Fibroblast of lung (primary cell): Measurements from ENCODE around the gene PRPSAP1. TPM values are rescaled to one million over a fixed set of nuclear protein-coding genes. Genes with fewer than 3 reads are reported as not detected.

Experiments
- DNase-seq, 2 donors: peaks; one replicate each; pipeline versions ENCODE4 v3.0.0 to v3.0.0-alpha.2; 2010; ENCODE audit warnings: low read depth in 2 of 2
- H2AFZ ChIP-seq: 2 replicates; pipeline ENCODE4 v1.5.1; 2012; ENCODE audit warnings: low read length, control low read depth, inconsistent platforms
- H3K27ac ChIP-seq: 2 replicates; pipeline ENCODE4 v1.5.1; 2011; ENCODE audit warnings: low read length, control low read depth; ENCODE audit not compliant: insufficient read depth
- H3K27me3 ChIP-seq: 2 replicates; pipeline ENCODE4 v1.5.1; 2011; ENCODE audit warnings: mild to moderate bottlenecking, low read length; ENCODE audit not compliant: control insufficient read depth, insufficient read depth
- H3K36me3 ChIP-seq: 2 replicates; pipeline ENCODE4 v1.5.1; 2011; ENCODE audit warnings: low read length; ENCODE audit not compliant: control insufficient read depth, insufficient read depth
- H3K4me1 ChIP-seq: 2 replicates; pipeline ENCODE4 v1.5.1; 2011; ENCODE audit warnings: low read length; ENCODE audit not compliant: control insufficient read depth, insufficient read depth; ENCODE audit errors: extremely low read depth
- H3K4me2 ChIP-seq: 2 replicates; pipeline ENCODE4 v1.5.1; 2011; ENCODE audit warnings: low read length, control low read depth; ENCODE audit not compliant: insufficient read depth; ENCODE audit errors: extremely low read depth
- H3K4me3 ChIP-seq, 4 experiments: fragments of 200-600 bp in 1 of 4; sonication (generic) in 1 of 4; replicated peaks in 1 of 4; 2 replicates each; pipeline ENCODE4 v1.5.1; 2011 to 2016; ENCODE audit warnings: low read length in 4 of 4, low read depth in 3 of 4, mild to moderate bottlenecking in 3 of 4, control low read depth in 2 of 4, inconsistent platforms in 1 of 4, mixed read lengths in 1 of 4; ENCODE audit not compliant: insufficient read depth in 1 of 4; ENCODE audit errors: control extremely low read depth in 1 of 4
- H3K79me2 ChIP-seq: 2 replicates; pipeline ENCODE4 v1.5.1; 2012; ENCODE audit warnings: mild to moderate bottlenecking, low read length, inconsistent platforms; ENCODE audit not compliant: control insufficient read depth, insufficient read depth
- H3K9ac ChIP-seq: 2 replicates; pipeline ENCODE4 v1.5.1; 2011; ENCODE audit warnings: mild to moderate bottlenecking, low read length, control low read depth; ENCODE audit not compliant: insufficient read depth
- H3K9me3 ChIP-seq: 2 replicates; pipeline ENCODE4 v1.5.1; 2012; ENCODE audit warnings: low read depth, low read length; ENCODE audit not compliant: control insufficient read depth, insufficient read depth
- H4K20me1 ChIP-seq: 2 replicates; pipeline ENCODE4 v1.5.1; 2011; ENCODE audit warnings: low read length; ENCODE audit not compliant: control insufficient read depth, insufficient read depth; ENCODE audit errors: extremely low read depth
- EZH2 ChIP-seq: IDR thresholded peaks from 2 replicates; pipeline ENCODE4 v1.5.1; 2012; ENCODE audit warnings: low read length, control low read depth, mild to moderate bottlenecking; ENCODE audit errors: missing control alignments
- polyA plus RNA-seq, 2 donors: library from polyadenylated mRNA; depleted of rRNA in 1 of 2; stranded (reverse) in 1 of 2; unstranded in 1 of 2; fragments of >200 nt; gene quantifications; 2 replicates each; pipeline ENCODE4 v1.2.1, GENCODE V29; 2011 to 2012; ENCODE audit warnings: missing spikeins in 1 of 2
- total RNA-seq: library from RNA; depleted of rRNA; stranded (reverse); fragments of >200 nt; gene quantifications from 2 replicates; pipeline ENCODE4 v1.2.1, GENCODE V29; 2014
- TF ChIP-seq, protein P1 (sequence below), 2 donors: IDR thresholded peaks in 1 of 2; conservative IDR thresholded peaks in 1 of 2; 1 replicate in 1 of 2; 2 replicates in 1 of 2; pipeline ENCODE4 v1.5.1; 2011 to 2012; ENCODE audit warnings: low read length in 2 of 2, control low read depth in 1 of 2, inconsistent platforms in 1 of 2, low read depth in 1 of 2, mild to moderate bottlenecking in 1 of 2

The PRPSAP1 gene
- total and polyA plus RNA-seq, 2 donors (not counting 1 experiment from before 2014, with no cell fraction given), result 32.7 to 56.9 TPM

DNA sequence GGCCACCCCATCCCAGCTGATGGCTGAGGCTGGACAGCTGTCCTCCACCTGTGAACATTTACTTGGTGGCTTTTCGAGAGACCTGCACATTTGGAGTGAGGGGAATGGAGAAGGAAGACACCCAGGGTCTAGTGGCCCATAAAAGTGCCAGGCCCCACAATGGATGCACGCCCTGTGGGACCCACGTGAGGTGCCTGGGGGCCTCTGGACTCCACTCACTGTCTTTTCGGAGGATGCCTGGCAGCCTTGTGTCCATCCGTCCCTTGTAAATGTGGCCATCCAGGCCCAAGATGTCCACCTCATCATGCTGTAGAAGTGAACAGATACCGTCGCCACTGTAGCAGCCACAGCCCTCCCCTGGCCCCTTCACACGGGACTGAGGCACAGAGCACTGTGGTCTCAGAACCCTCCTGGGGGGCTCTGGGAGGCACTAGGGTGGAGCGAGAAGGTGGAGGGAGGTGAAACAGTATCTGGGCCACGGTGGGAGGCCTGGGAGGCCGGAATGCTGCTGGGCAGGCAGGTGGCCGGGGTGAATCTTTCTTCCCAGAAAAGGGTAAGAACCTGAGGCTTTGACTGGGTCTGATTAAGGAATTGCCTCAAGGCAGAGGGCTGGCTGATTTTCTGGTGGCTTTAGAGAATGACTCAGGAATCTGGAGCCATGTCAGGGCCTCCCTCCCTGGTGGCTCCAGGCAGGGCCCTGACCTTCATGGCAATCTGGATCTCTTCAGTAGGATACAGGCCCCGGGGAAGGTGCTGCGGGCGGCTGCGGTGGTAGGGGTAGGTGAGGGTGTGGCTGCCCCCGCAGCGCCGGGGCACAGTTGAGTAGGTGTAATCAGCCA lies 77.0 kb downstream of the PRPSAP1 start:
- Histone ChIP-seq H3K4me2 (no peak overlapping the region), H3K9ac (no peak overlapping the region)

DNA sequence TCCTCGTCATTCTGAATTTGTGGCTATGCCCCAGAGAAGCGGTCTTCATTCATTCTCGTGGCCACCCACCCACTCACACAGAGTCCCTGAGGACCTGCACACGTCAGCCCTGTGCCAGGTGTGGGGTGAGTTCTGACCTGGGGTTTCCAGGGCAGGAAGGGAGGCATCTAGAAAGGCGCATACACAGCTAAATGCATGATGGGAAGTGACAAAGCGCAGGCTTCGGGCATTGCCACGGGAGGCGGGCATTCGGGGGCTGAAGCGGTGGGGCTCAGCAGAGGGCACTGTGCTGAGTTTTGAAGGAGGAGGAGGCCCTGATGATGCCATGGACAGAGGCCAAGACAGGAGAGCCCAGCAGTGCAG lies 77.7 kb downstream of the PRPSAP1 start:
- no peak for DNase-seq
- Histone ChIP-seq H3K4me3 (no peak overlapping the region), H3K9me3 (no peaks in the 10 kb centered on the region), H3K27me3 (no peaks in the 10 kb centered on the region), H3K36me3 (peaks cover 2% of the 10 kb centered on the region), H3K9ac (no peak overlapping the region), H4K20me1 (no peaks in the 10 kb centered on the region), H2AFZ (no peak overlapping the region), H3K27ac (no peak overlapping the region), H3K4me1 (peaks cover 2% of the 10 kb centered on the region), H3K4me2 (no peak overlapping the region), H3K79me2 (no peaks in the 10 kb centered on the region)
- TF ChIP-seq, protein P1, sequence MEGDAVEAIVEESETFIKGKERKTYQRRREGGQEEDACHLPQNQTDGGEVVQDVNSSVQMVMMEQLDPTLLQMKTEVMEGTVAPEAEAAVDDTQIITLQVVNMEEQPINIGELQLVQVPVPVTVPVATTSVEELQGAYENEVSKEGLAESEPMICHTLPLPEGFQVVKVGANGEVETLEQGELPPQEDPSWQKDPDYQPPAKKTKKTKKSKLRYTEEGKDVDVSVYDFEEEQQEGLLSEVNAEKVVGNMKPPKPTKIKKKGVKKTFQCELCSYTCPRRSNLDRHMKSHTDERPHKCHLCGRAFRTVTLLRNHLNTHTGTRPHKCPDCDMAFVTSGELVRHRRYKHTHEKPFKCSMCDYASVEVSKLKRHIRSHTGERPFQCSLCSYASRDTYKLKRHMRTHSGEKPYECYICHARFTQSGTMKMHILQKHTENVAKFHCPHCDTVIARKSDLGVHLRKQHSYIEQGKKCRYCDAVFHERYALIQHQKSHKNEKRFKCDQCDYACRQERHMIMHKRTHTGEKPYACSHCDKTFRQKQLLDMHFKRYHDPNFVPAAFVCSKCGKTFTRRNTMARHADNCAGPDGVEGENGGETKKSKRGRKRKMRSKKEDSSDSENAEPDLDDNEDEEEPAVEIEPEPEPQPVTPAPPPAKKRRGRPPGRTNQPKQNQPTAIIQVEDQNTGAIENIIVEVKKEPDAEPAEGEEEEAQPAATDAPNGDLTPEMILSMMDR (conservative IDR thresholded peaks at IDR 0.05 in 1 of 2, IDR thresholded peaks at IDR 0.05 in 1 of 2; ENCODE audit: low read depth in 1 of 2, low read length in 2 of 2), result no peak
- TF ChIP-seq EZH2, result no peak

More for the DNA sequence above, 77.0 kb downstream of the PRPSAP1 start:
- H4K20me1 ChIP-seq, result no peaks in the 10 kb centered on the region
- H3K4me3 ChIP-seq, result no peak overlapping the region
- peaks cover 2% of the 10 kb centered on the region for H3K36me3 ChIP-seq
- TF ChIP-seq, protein P1 (conservative IDR thresholded peaks at IDR 0.05 in 1 of 2, IDR thresholded peaks at IDR 0.05 in 1 of 2; ENCODE audit: low read depth in 1 of 2, low read length in 2 of 2), result no peak
- TF ChIP-seq EZH2, result no peak
- no peak overlapping the region for H3K27ac ChIP-seq
- no peaks in the 10 kb centered on the region for H3K27me3 ChIP-seq
- DNase-seq, result peak in 1 of 2 donors; percentile 26
- H2AFZ ChIP-seq, result no peak overlapping the region
- H3K79me2 ChIP-seq, result no peaks in the 10 kb centered on the region
- H3K9me3 ChIP-seq, result no peaks in the 10 kb centered on the region
- H3K4me1 ChIP-seq, result peaks cover 2% of the 10 kb centered on the region

DNA sequence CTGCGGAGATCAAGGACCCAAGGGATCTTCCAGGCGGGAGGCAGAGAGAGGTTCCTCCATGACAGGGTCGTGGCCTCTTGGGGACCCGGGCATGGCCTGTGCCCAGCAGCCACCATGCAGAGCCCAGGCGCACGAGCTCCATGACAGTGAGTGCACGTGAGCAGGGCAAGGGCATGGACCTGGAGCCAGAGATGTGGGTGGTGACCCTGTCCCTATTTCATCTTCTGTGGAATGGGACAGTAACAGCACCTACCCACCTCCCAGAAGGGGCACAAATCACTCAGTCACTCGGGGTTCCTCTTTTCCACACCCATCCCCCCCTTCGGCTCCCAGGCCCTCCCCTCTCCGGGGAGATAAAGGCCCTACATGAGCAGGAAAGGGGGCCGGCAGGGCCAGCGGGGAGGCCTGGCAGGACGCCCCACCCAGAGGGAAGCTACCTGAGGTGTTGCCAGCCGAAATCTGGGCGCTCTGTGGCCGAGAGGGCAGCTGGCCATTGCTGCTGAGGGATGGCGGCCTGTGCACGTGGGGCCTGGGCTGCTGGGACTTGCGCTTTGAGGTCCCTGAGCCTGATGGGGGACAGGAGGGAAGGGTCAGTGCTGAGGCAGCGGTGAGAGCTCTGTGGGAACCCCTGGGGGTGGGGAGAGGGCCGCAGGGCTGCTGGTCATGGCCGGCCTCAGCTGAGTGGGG lies 78.2 kb downstream of the PRPSAP1 start:
- H3K36me3 ChIP-seq, result peaks cover 5% of the 10 kb centered on the region
- H3K9ac ChIP-seq, result no peak overlapping the region
- no peaks in the 10 kb centered on the region for H4K20me1 ChIP-seq
- H3K4me3 ChIP-seq, result no peak overlapping the region
- TF ChIP-seq EZH2, result no peak
- TF ChIP-seq, protein P1 (conservative IDR thresholded peaks at IDR 0.05 in 1 of 2, IDR thresholded peaks at IDR 0.05 in 1 of 2; ENCODE audit: low read depth in 1 of 2, low read length in 2 of 2), result no peak
- H3K27ac ChIP-seq, result no peak overlapping the region
- no peak overlapping the region for H3K4me2 ChIP-seq
- DNase-seq, result no peak
- peaks cover 4% of the 10 kb centered on the region for H3K4me1 ChIP-seq
- no peaks in the 10 kb centered on the region for H3K27me3 ChIP-seq
- no peaks in the 10 kb centered on the region for H3K9me3 ChIP-seq
- H3K79me2 ChIP-seq, result no peaks in the 10 kb centered on the region
- no peak overlapping the region for H2AFZ ChIP-seq
